ENCODE measurements around the gene RAD51B.

GRCh38 chr14:68318828-68319227 is 499.2 kb downstream of the RAD51B start:
- TF ChIP-seq CTCF (IDR thresholded peaks at IDR 0.05; ENCODE audit: low read length) (no peak), EZH2 (optimal IDR thresholded peaks at IDR 0.05; ENCODE audit: low read depth, low read length) (no peak)
